Activated gamma-delta T cell treated with anti-CD3 and anti-CD28 coated beads, Interleukin-2, amount 50 U/mL, for 16 hours (primary cell): Measurements from ENCODE around the gene OR5T3.
"Not testable (repeated sequence)": the region's sequence is repeated elsewhere in the genome, so short reads cannot be mapped to it uniquely, and the experiment has no call there.

Source experiments
- DNase-seq: peaks from one replicate; pipeline ENCODE4 v3.0.0-alpha.2; 2020; ENCODE audit warnings: low read depth

OR5T3 gene

DNA sequence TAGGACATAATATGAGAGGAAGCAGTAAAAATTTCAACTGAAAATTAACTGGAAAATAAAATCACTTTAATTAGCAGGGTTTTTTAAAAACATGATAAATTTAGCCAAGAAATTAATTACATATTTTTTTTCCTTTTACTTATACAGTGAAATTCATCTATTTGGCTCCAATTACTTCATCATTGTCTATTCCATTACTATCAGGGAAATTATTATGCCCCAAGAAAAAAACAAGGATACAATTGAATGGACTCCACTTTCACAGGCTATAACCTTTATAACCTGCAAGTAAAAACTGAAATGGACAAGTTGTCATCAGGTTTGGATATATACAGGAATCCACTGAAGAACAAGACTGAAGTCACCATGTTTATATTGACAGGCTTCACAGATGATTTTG lies at the start of gene OR5T3:
Gene OR5T3, plus strand, starts transcription at position 301 of the 400 bp plus-strand sequence. Its CDS starts 0 bp downstream, at position 301.
- no peak for DNase-seq

DNA sequence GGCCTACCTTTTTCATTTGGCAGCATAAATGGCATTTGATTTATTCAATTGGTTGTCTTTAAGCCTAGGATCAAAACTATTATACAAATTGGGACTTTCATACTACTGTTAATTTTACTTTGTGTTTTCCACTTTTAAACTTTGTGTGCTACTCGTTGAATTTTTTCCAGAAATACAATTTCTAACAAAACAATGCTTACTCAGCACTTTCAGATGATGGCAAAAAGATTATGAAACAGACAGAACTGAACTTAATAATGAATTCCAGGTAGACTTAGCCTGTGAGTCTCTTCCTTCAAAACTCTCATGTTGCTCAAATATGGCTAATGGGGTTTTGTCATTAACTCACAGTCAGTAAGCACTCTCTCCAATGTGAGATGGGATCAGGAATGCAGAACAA lies 44.3 kb upstream of the OR5T3 start:
- no peak for DNase-seq

DNA sequence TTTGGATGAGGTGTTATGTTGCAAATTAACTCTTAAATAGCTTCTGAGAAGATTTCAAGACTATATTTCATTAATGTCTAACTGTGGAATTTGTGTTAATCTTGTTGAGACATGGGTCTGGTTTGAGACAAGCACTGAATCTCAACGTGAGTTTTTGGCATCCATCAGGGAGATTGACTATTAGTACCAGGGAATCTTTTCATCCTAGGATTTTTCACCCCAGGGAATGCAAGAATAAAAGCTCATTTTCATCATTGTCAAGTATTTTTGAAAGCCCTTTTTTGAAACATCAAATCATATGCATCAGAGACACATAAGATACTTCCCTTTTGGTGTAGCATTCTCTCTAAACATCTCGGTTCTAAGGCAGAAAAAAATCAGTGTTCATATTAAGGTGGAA lies 37.5 kb upstream of the OR5T3 start:
- no peak for DNase-seq

DNA sequence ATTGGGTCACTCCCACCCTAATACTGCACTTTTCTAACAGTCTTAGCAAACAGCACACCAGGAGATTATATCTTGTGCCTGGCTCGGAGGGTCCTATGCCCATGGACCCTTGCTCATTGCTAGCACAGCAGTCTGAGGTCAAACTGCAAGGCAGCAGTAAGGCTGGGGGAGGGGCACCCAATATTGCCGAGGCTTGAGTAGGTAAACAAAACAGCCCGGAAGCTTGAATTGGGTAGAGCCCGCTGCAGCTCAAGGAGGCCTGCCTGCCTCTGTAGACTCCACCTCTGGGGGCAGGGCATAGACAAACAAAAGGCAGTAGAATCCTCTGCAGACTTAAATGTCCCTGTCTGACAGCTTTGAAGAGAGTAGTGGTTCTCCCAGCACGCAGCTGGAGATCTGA lies 32.3 kb upstream of the OR5T3 start:
- DNase-seq = not testable (repeated sequence)

DNA sequence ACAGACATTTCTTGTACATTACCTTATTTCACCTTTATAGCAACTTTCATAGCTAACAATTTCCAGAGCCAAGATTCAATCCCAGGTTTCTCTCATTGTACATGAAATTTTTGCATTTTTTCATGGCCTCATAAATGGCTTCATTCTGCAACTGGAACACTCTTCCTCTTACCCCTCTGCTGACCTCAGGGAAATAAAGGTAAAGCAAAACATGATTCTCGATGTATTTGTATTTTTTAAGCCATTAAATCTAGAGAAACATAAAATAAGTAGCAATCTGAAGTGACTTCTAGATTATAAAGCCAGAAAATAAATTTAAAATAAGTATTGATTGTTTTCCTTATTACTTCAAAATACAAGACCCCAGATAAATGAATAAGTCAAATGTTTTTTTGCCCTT lies 17.9 kb upstream of the OR5T3 start, which contains the start of gene OR5T2:
Gene OR5T2, minus strand, starts transcription at position 101 of the 400 bp plus-strand sequence. CDS start 1,193 bp downstream, outside the sequence.
- DNase-seq = no peak

DNA sequence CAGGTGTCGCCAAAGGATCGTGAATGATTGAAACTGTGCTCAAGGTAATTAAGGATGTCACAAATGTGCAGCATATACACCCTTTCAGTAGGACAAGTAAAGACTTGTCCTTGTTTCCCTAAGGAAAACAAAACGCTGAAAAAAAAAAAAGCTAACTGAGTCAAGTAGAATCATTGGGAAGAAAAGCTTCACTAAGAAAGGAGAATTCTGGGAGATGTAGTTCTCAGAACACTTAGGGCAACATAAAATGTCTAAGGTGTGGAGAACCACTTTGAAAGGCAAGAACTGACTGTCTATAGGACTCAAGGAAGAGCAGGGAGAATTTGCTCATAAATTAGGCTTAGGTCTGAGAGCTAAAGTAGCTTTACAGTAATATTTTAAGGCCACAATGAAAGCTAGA lies 19.0 kb downstream of the OR5T3 start:
- DNase-seq = no peak

DNA sequence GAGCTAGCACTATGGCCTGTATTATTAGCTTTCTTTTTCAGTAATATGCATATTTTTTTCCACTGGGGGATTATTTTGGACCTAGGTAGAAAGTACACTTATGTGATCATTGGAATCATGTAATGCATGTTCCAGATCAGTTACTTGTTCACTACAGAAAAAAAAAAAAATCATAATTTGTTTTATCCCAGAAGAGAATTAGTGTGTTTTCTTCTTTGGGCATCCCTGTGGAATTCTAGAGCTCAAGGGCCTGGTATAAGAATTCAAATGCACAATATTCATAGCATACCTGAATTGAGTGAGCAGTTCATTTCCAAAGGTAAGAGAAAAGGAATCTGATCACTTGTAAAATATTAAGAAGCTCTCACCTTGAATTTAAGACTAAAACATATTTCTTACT lies 21.8 kb downstream of the OR5T3 start, which contains the start of gene OR5T1:
Gene OR5T1, plus strand, starts transcription at position 301 of the 400 bp plus-strand sequence. CDS start 1,485 bp downstream, outside the sequence.
- DNase-seq = no peak

DNA sequence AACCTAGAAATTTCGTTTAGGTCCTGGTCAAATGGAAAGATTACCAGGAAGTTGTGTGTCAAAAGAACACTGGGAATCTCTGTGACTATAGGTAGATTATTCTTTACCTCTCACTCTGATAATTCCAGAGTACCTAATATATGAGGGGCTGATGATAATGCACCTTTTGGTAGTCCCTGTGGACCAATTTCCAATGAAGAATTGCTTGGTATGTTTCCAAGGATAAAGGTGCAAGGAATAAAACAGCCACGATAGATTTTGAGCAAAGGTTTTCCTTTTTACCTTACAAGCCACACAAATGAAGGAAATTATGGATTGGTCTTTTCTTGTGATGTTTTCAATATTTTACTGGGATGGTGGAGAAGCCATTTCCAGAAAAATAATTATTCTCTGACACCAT lies 40.1 kb downstream of the OR5T3 start, which contains the start of gene OR8H1:
Gene OR8H1, minus strand, starts transcription at position 101 of the 400 bp plus-strand sequence. CDS start 1,192 bp downstream, outside the sequence.
- DNase-seq = no peak

DNA sequence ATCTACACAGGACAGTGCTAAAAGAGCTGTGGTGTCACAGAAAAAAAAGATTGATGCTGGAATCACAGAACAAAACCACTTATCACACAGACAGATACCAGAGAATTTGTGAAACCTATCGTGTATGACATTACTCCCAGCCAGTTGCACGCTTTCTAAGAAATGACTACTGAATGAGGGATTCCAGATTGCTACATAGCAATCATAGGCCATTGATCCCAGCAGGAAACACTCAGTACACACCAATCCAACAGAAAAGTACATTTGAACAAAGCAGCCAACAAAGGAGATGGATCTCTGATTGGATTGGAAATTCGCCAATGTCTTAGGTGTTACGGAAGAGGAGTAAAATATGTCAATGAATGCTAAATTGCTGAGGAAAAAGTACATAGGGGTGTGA lies 44.8 kb downstream of the OR5T3 start:
- no peak for DNase-seq
